DND-41 (cell line): ENCODE results near the gene TBC1D2B.

ENCODE experiments used
- CTCF ChIP-seq: IDR thresholded peaks from 2 replicates; pipeline ENCODE4 v1.5.1; 2012; ENCODE audit warnings: borderline replicate concordance, low read length, moderate library complexity, mild to moderate bottlenecking; ENCODE audit not compliant: poor library complexity, severe bottlenecking; ENCODE audit errors: extremely low read depth
- EZH2 ChIP-seq: IDR thresholded peaks from 3 replicates; pipeline ENCODE4 v1.6.1; 2012; ENCODE audit warnings: borderline replicate concordance, low read depth, mild to moderate bottlenecking, moderate library complexity, low read length, inconsistent platforms; ENCODE audit not compliant: severe bottlenecking

- TF ChIP-seq CTCF: peak; percentile 91
- no peak for TF ChIP-seq EZH2
Observed at GRCh38 chr15:77959432-77959879, 118.1 kb downstream of the TBC1D2B start.
